ENCODE measurements around the gene CCDC61. TPM values are rescaled to one million over a fixed set of nuclear protein-coding genes. Genes with fewer than 3 reads are reported as not detected.

The CCDC61 gene
- total RNA-seq, 1 donor from 2014 or later: 7.7 TPM

Small RNA genes lying within 50 kb of the gene (microRNA-seq; reads per million reads assigned to microRNA genes)
- 52.9 reads per million, percentile 30 among the genes with 10 or more reads in this experiment for gene MIR769 (ENCODE audit: borderline number of aligned reads)

Other genes with a start within 250 kb of the CCDC61 start
- gene SIX5, start 226.2 kb upstream of the CCDC61 start, total RNA-seq: 26.1 TPM
- 275 TPM for gene DMPK, start 213.0 kb upstream of the CCDC61 start, total RNA-seq
- 64.6 TPM for gene DMWD, start 202.6 kb upstream of the CCDC61 start, total RNA-seq
- gene RSPH6A, start 180.2 kb upstream of the CCDC61 start, total RNA-seq: not detected
- gene SYMPK, start 132.3 kb upstream of the CCDC61 start, total RNA-seq: 38.3 TPM
- gene FOXA3, start 131.1 kb upstream of the CCDC61 start, total RNA-seq: not detected
- gene IRF2BP1, start 109.3 kb upstream of the CCDC61 start, total RNA-seq: 22.3 TPM
- 18.5 TPM for gene MYPOP, start 92.9 kb upstream of the CCDC61 start, total RNA-seq
- gene NANOS2, start 80.7 kb upstream of the CCDC61 start, total RNA-seq: not detected
- gene NOVA2, start 21.6 kb upstream of the CCDC61 start, total RNA-seq: 5.9 TPM
- gene PGLYRP1, start 27.6 kb downstream of the CCDC61 start, total RNA-seq: 0.50 TPM
- gene IGFL4, start 45.5 kb downstream of the CCDC61 start, total RNA-seq: not detected
- not detected for gene IGFL3, start 129.2 kb downstream of the CCDC61 start, total RNA-seq
- not detected for gene IGFL2, start 152.8 kb downstream of the CCDC61 start, total RNA-seq
- gene IGFL1, start 234.3 kb downstream of the CCDC61 start, total RNA-seq: not detected